MM.1S (cell line): ENCODE data around the gene TKT.

Source experiments
- DNase-seq: peaks from one replicate; pipeline ENCODE4 v3.0.0-alpha.2; 2015
- H2AFZ ChIP-seq: fragments of 300-600 bp; sonication (generic); 2 replicates; pipeline ENCODE4 v1.6.0; 2016; ENCODE audit warnings: antibody characterized with exemption, low read length
- H3F3A ChIP-seq: fragments of 300-600 bp; sonication (generic); 2 replicates; pipeline ENCODE4 v1.6.1; 2016; ENCODE audit warnings: mild to moderate bottlenecking, antibody characterized with exemption, low read length, moderate library complexity, mixed read lengths; ENCODE audit not compliant: insufficient read depth
- H3K27ac ChIP-seq: fragments of 300-600 bp; sonication (generic); 2 replicates; pipeline ENCODE4 v1.5.1; 2016; ENCODE audit warnings: mild to moderate bottlenecking, low read length
- H3K27me3 ChIP-seq: fragments of 300-600 bp; sonication (generic); replicated peaks from 2 replicates; pipeline ENCODE4 v1.6.0; 2016; ENCODE audit warnings: low read length; ENCODE audit not compliant: insufficient read depth
- H3K36me3 ChIP-seq: fragments of 300-600 bp; sonication (generic); replicated peaks from 2 replicates; pipeline ENCODE4 v1.6.1; 2016; ENCODE audit warnings: mild to moderate bottlenecking, low read length, mixed read lengths; ENCODE audit not compliant: insufficient read depth
- H3K4me1 ChIP-seq: fragments of 300-600 bp; sonication (generic); 2 replicates; pipeline ENCODE4 v1.6.1; 2016; ENCODE audit warnings: low read length, mixed read lengths
- H3K4me2 ChIP-seq: fragments of 300-600 bp; sonication (generic); 2 replicates; pipeline ENCODE4 v1.6.0; 2016; ENCODE audit warnings: low read depth, low read length
- H3K4me3 ChIP-seq: fragments of 300-600 bp; sonication (generic); 2 replicates; pipeline ENCODE4 v1.5.1; 2016; ENCODE audit warnings: low read length, mixed read lengths
- H3K79me2 ChIP-seq: fragments of 300-600 bp; sonication (generic); 2 replicates; pipeline ENCODE4 v1.6.1; 2016; ENCODE audit warnings: mixed run types, low read length, mixed read lengths
- H3K9ac ChIP-seq: fragments of 300-600 bp; sonication (generic); 2 replicates; pipeline ENCODE4 v1.6.1; 2016; ENCODE audit warnings: low read length, mixed read lengths
- H3K9me2 ChIP-seq: fragments of 300-600 bp; sonication (generic); replicated peaks from 2 replicates; pipeline ENCODE4 v1.6.1; 2016; ENCODE audit warnings: mild to moderate bottlenecking, low read length, mixed read lengths; ENCODE audit not compliant: insufficient read depth
- H3K9me3 ChIP-seq: fragments of 300-600 bp; sonication (generic); replicated peaks from 2 replicates; pipeline ENCODE4 v1.6.1; 2016; ENCODE audit warnings: mild to moderate bottlenecking, low read length, mixed read lengths; ENCODE audit not compliant: insufficient read depth
- H4K20me1 ChIP-seq: fragments of 300-600 bp; sonication (generic); 2 replicates; pipeline ENCODE4 v1.6.1; 2016; ENCODE audit warnings: mild to moderate bottlenecking, low read length, moderate library complexity, mixed read lengths; ENCODE audit not compliant: insufficient read depth
- EZH2 ChIP-seq: fragments of 300-600 bp; sonication (generic); optimal IDR thresholded peaks from 2 replicates; pipeline ENCODE3; 2017; ENCODE audit warnings: low read depth, mild to moderate bottlenecking, antibody characterized with exemption, low read length, mixed read lengths
- EZH2phosphoT487 ChIP-seq: fragments of 300-600 bp; sonication (generic); IDR thresholded peaks from 2 replicates; pipeline ENCODE4 v1.6.1; 2018; ENCODE audit warnings: antibody characterized with exemption, low read length
- TF ChIP-seq, protein P1 (sequence below): fragments of 300-600 bp; sonication (generic); IDR thresholded peaks from 2 replicates; pipeline ENCODE4 v1.5.1; 2016; ENCODE audit warnings: antibody characterized with exemption, low read length, mixed read lengths

Gene TKT

GRCh38 chr3:53232641-53233377 is 23.0 kb downstream of the TKT start:
- Histone ChIP-seq H2AFZ (no peak overlapping the region), H3K4me1 (peaks cover 10% of the 10 kb centered on the region; the same call in 1 of the 2 replicates), H4K20me1 (no peaks in the 10 kb centered on the region), H3F3A (peaks cover 11% of the 10 kb centered on the region), H3K4me2 (no peak overlapping the region), H3K27ac (no peak overlapping the region), H3K9me2 (no peaks in the 10 kb centered on the region), H3K9me3 (no peaks in the 10 kb centered on the region), H3K27me3 (no peaks in the 10 kb centered on the region), H3K4me3 (no peak overlapping the region), H3K9ac (no peak overlapping the region), H3K79me2 (peaks cover 43% of the 10 kb centered on the region), H3K36me3 (peaks cover 8% of the 10 kb centered on the region)
- TF ChIP-seq EZH2phosphoT487, result no peak
- DNase-seq, result no peak

DNA sequence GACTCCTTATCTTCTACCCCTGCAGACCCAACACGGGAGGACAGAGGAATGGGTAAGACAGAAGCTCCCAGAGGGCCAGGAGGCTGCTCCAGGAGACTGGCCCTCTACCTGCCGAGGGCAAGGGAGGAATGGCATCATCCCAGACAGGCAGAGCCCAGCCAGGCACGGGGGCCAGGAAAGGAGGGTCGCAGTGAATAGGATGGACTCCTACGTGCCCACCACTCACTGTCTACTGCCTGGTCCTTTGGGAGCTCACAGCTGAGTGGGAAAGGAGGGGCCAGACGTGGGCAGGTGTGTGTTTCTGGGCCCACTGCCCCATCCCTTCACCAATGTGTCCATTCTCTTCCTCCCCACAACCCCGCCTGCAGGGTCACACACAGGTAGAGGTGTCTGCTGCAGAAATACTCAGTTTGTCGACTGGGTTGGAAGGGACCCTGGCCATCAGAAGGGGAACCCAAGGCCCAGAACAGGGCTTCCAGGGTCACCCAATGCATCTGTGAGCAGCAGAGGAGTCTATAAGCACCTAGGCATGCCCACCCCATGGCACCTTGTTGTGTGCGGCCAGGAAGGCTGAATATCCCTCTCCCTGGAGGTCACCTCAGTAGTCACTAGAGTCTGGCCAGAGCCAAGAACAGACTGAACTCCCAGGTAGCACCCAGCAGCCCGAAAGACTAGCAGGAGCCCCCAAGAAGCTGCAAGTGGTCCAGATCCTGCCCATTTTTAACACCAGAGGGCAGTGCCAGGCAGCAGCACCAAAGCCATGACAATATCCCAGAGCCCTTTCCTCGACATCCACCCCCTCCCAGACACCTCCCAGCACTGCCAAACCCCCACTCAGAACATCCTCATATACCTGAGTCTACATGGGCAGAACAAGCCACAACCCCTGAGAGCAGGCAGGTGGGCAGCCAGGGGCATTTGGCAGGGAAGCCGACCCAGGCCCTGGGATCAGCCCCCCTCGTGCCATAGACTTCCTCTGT is 24.0 kb downstream of the TKT start:
- peaks cover 12% of the 10 kb centered on the region for H3K36me3 ChIP-seq
- peaks cover 41% of the 10 kb centered on the region for H3K79me2 ChIP-seq

GRCh38 chr3:53230789-53231188 is 25.0 kb downstream of the TKT start:
- Histone ChIP-seq H3K27me3 (no peaks in the 10 kb centered on the region), H3K9me3 (no peaks in the 10 kb centered on the region), H3K36me3 (peaks cover 12% of the 10 kb centered on the region), H4K20me1 (no peaks in the 10 kb centered on the region), H2AFZ (no peak overlapping the region), H3F3A (peaks cover 11% of the 10 kb centered on the region), H3K4me1 (no peaks in the 10 kb centered on the region), H3K9ac (no peak overlapping the region), H3K27ac (no peak overlapping the region), H3K4me3 (no peak overlapping the region), H3K9me2 (no peaks in the 10 kb centered on the region), H3K4me2 (no peak overlapping the region), H3K79me2 (peaks cover 31% of the 10 kb centered on the region)
- DNase-seq, result no peak
- no peak for TF ChIP-seq EZH2
- no peak for TF ChIP-seq EZH2phosphoT487
- TF ChIP-seq, protein P1, sequence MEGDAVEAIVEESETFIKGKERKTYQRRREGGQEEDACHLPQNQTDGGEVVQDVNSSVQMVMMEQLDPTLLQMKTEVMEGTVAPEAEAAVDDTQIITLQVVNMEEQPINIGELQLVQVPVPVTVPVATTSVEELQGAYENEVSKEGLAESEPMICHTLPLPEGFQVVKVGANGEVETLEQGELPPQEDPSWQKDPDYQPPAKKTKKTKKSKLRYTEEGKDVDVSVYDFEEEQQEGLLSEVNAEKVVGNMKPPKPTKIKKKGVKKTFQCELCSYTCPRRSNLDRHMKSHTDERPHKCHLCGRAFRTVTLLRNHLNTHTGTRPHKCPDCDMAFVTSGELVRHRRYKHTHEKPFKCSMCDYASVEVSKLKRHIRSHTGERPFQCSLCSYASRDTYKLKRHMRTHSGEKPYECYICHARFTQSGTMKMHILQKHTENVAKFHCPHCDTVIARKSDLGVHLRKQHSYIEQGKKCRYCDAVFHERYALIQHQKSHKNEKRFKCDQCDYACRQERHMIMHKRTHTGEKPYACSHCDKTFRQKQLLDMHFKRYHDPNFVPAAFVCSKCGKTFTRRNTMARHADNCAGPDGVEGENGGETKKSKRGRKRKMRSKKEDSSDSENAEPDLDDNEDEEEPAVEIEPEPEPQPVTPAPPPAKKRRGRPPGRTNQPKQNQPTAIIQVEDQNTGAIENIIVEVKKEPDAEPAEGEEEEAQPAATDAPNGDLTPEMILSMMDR, result no peak

More for the DNA sequence above, 24.0 kb downstream of the TKT start:
- no peak overlapping the region for H3K4me2 ChIP-seq
- no peak for DNase-seq
- H4K20me1 ChIP-seq, result no peaks in the 10 kb centered on the region
- no peaks in the 10 kb centered on the region for H3K9me2 ChIP-seq
- H3K27me3 ChIP-seq, result no peaks in the 10 kb centered on the region
- H2AFZ ChIP-seq, result no peak overlapping the region
- H3K4me1 ChIP-seq, result peaks cover 9% of the 10 kb centered on the region; the same call in 1 of the 2 replicates
- no peak overlapping the region for H3K4me3 ChIP-seq
- no peak overlapping the region for H3K27ac ChIP-seq
- TF ChIP-seq, protein P1, result peak; percentile 18; the same call in 1 of the 2 replicates
- TF ChIP-seq EZH2 (no peak), EZH2phosphoT487 (no peak)
- H3K9me3 ChIP-seq, result no peaks in the 10 kb centered on the region
- peaks cover 11% of the 10 kb centered on the region for H3F3A ChIP-seq
- no peak overlapping the region for H3K9ac ChIP-seq
